SK-N-SH treated with all-trans-retinoic acid at 6 μM for 48 hours (cell line): ENCODE measurements around the gene RTN4RL1.

Experiments
- OSR1 ChIP-seq: fragments of 250-450 bp; sonication (Bioruptor Pico); IDR thresholded peaks from 2 replicates; pipeline ENCODE4 v1.8.0; 2022; ENCODE audit warnings: moderate library complexity, mild to moderate bottlenecking, inconsistent platforms
- SNAI2 ChIP-seq: fragments of 250-450 bp; sonication (Bioruptor Pico); IDR thresholded peaks from 2 replicates; pipeline ENCODE4 v1.5.0; 2020; ENCODE audit warnings: mild to moderate bottlenecking, moderate library complexity
- ZC3H10 ChIP-seq: fragments of 250-450 bp; sonication (Bioruptor Pico); IDR thresholded peaks from 2 replicates; pipeline ENCODE4 v1.5.1; 2021; ENCODE audit warnings: mild to moderate bottlenecking, moderate library complexity
- ZNF565 ChIP-seq: fragments of 450-650 bp; formaldehyde crosslinking; conservative IDR thresholded peaks from 2 replicates; pipeline ENCODE4 v1.5.0; 2020; ENCODE audit warnings: low read depth, mild to moderate bottlenecking, moderate library complexity

GRCh38 chr17:2070241-2071023 is 45.3 kb upstream of the RTN4RL1 start:
- no peak for TF ChIP-seq OSR1
- TF ChIP-seq ZNF565: no peak
- TF ChIP-seq SNAI2 (CRISPR knock-in tag): no peak
- no peak for TF ChIP-seq ZC3H10 (CRISPR knock-in tag)
